SK-MEL-5 (cell line): ENCODE measurements around the gene CXCR6. TPM values are rescaled to one million over a fixed set of nuclear protein-coding genes. Genes with fewer than 3 reads are reported as not detected.
A peak's percentile ranks its signal among the peaks of the same experiment; 100 is the strongest.

Source experiments
- DNase-seq: peaks from one replicate; pipeline ENCODE4 v3.0.0-alpha.2; 2016; ENCODE audit warnings: low read depth, low spot score
- in situ Hi-C: cut with HindIII; loops from 2 replicates; pipeline ENCODE4 v1.10.0; 2016; ENCODE audit warnings: low sequenced_read_pairs, high pct_unique_total_duplicates, low pct_unique_long_range_greater_than_20kb
- total RNA-seq: library from RNA; depleted of rRNA; stranded (reverse); fragments of >200 nt; shearing (Covaris generic); gene quantifications from 2 replicates; pipeline ENCODE4 v1.2.3, GENCODE V29; 2014

Gene CXCR6
- total RNA-seq, 1 experiment from 2014 or later: not detected

DNA sequence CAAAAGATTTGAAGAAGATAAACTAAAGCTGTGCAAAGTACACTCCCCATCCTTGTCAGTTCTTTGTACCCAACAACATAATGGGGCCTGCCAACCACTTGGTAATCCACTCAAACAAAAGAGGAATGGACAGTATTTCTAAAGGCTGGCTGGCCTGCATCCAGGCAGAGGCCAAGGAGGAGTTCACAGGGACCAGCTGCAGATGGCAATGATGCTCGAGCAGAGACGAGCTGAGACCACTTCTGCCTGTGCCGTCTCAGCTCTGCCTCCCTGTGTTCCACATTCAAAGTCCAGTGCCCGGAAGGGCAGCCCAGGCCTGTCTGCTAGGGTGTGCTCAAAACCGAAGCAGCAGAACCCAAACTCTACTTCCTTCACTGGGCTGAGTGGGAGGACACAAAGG, 14.3 kb downstream of the CXCR6 start:
- peak; percentile 35 for DNase-seq
- in situ Hi-C loops: no loop called here

GRCh38 chr3:45958321-45958791, 15.1 kb downstream of the CXCR6 start:
- DNase-seq: peak; percentile 96
- in situ Hi-C loops: no loop called here

DNA sequence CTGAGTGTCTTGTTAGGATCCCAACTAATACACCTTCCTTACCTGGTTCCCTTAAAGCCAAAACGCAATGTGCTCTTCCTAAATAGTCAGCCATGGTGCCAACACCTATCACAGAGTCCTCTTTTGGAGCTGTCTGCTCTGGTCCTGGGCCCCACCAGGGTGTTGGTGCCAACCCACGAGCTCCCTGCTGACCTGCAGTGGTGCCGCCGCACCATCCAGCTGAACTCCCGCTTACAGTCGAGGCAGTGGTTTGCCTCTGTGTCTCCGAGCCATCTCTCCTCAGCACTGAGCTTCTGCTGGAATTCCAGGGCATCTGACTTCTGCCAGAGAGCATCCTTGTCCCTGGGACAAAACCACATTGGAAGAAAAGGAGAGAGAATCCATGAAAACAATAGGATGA, 15.9 kb downstream of the CXCR6 start:
- in situ Hi-C loops: no loop called here
- no peak for DNase-seq

GRCh38 chr3:45960289-45960688, 17.0 kb downstream of the CXCR6 start:
- DNase-seq: no peak
- in situ Hi-C loops: no loop called here

- DNase-seq: no peak
- in situ Hi-C loops: no loop called here
Observed at GRCh38 chr3:45962033-45962432, 18.8 kb downstream of the CXCR6 start.

DNA sequence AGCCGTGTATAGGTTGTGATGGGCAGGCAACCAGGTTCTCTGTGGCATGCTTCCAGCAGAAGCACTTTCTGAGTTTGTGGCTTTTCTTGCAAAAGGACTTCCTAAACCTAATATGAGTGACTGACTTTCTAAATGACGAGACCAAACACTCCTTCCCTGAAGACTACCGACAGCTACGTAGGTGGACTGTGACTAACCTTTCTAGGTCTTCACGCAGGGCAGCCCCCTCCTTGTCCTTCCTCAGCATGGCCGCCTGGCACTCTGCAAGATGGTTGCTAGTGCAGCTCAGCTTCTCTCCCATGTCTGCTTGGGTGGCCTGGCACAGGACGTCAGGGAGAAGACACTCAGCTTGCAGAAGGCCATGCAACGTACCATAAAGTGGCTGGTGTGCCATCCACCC, 20.9 kb downstream of the CXCR6 start:
- no peak for DNase-seq
- in situ Hi-C loops: no loop called here

GRCh38 chr3:45965253-45965652, 22.0 kb downstream of the CXCR6 start:
- no peak for DNase-seq
- in situ Hi-C loops: no loop called here

- no peak for DNase-seq
- in situ Hi-C loops: no loop called here
Observed at GRCh38 chr3:45965653-45966052, 22.4 kb downstream of the CXCR6 start.

DNA sequence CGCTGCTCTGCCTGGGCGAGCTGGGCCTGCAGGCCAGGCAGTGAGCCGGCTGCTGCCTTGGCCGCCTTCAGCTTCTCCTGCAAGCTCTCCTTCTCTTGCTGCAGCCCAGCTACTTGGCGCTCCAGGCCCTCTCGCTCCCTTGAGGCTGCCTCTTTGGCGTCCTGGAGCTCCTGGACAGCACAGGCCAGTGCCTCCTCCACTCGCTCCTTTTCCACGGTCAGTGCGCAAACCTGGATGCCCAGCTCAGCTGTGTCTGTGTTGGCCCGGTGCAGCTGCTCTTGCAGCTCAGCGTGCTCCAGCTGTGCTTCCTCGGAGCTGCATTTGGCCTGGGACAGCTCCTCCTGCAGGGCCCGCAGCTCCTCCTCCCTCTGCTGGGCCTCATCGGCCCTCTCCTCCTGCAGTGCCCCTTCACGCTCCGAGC, 23.1 kb downstream of the CXCR6 start:
- in situ Hi-C loops: no loop called here
- no peak for DNase-seq

GRCh38 chr3:45966950-45967640, 23.8 kb downstream of the CXCR6 start:
- no peak for DNase-seq
- in situ Hi-C loops: no loop called here

GRCh38 chr3:45967724-45968123, 24.5 kb downstream of the CXCR6 start:
- DNase-seq: no peak
- in situ Hi-C loops: no loop called here

GRCh38 chr3:45968149-45968548, 24.9 kb downstream of the CXCR6 start:
- in situ Hi-C loops: no loop called here
- no peak for DNase-seq

DNA sequence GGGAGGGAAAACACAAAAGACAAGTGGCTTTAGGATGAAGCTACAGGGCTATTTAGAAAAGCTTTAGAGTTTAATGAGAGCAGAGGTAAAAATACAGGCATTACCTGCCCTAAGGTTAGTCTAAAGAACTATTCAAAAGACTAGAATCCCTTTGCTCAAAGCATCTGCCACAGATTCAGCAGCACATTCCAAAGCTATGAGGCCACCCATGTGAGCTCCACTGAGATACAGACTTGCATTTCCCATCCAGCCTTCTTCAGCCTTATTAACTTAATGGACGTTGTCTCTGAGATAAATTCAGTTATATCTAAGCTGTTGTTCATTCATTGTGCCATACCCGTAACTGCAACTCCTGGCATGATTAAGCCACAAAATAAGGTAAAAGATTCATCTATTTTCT, 25.4 kb downstream of the CXCR6 start:
- DNase-seq: no peak
- in situ Hi-C loops: no loop called here

DNA sequence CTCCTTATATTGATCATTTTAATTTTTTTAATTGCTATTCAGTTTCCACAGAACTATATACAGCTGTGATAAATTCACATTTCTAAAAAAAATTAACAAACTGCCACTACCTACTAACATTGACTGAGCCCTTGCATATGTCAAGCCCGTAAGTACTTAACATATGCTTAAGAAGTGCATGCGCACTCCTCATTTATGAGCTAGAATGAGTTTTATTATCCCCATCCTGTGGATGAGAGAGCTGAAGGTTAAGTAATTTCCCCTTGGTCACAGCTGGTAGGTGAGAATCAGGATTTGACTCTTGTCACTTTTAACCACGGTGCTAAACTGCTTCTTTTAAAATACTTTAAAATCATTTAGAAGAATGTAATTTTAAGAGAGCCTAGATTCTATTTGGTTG, 25.9 kb downstream of the CXCR6 start:
- in situ Hi-C loops: no loop called here
- DNase-seq: no peak

DNA sequence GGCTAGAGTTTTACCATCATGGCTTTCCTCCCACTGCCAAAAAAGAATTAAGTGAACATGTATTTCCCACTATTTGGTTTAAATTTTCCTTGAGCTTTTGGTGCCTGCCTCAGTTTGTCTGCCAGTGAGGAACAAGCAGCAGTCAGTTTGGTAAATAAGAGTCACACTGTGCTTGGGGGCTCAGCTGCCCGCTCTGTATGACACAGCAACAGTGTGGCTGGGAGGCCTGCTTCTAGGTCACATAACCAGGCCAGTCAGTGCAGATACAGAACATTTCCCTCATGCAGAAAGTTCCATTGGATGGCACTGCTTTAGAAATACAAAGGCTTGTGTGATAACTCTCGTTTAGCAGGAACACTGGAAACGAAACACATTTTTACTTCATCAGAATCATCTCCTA, 26.7 kb downstream of the CXCR6 start:
- in situ Hi-C loops: no loop called here
- no peak for DNase-seq

DNA sequence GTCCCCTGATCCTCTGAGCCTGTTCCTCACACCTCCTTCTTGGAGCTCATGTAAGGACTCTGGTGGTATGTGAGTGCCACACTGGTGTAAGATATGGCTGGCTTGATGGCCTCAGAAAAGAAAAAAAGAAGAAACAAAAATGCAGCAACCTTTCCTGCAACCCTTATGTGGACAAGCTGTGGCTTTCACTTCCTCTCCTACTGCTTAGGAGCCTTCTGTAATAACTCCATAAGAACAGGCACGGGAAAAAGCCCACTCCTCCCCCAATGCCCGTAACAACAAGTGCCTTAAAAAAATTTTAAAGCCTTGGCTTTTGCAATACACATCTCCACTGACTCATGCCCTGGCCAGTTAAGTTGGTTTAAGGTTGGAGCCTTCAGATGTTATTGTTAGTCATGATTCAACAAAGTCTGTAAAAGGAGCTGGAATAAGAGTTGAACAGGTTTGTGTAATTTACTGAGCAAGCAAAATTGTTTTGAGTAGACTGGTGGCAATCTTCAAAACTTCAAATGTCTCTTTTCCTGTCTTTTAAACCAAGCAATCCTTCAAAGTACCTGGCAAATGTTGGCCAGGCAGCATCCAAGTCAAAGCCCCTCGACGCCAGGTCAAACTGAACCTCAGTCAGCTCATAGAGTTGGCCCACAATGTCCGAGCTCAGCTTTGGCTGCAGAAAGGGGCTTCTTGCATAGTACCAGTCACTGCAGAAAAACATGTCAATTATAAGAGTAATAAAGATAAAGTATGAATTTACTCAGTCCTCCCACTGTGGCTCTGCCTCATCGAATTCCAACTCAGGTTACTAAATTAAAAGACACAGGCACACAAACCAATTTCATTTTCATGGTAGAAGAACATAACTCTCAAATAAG, 29.5 kb downstream of the CXCR6 start:
- in situ Hi-C loops: no loop called here
- DNase-seq: no peak

GRCh38 chr3:45974686-45975085, 31.4 kb downstream of the CXCR6 start:
- no peak for DNase-seq
- in situ Hi-C loops: no loop called here

DNA sequence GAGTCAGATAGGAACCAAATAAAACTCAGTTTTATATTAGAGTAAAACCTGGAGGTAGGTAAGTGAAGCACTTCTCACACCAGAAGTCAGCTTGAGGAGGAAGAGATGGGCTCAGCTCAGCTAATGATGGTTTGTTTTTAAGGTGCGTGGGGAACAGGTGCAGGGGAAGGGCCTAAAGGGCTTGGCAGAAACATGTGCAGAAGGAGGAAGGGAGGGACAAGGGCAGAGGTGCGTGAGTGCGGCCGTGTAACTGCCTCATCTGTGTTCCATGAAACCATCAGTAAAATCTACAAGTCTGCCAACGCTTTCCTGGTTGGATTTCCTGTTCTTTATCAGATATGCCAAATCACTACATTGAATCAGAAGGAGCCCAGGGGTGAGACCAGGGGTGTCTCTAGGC, 32.4 kb downstream of the CXCR6 start:
- in situ Hi-C loops: no loop called here
- DNase-seq: no peak
